Measurements from ENCODE around the gene ANKRD17. TPM values are rescaled to one million over a fixed set of nuclear protein-coding genes. Genes with fewer than 3 reads are reported as not detected.

The ANKRD17 gene
- total and polyA plus RNA-seq, 9 of the 15 experiments (the other 6 are each of a cell fraction or from before 2014, with no cell fraction given), result 25.5 to 86.9 (median 52.2) TPM

DNA sequence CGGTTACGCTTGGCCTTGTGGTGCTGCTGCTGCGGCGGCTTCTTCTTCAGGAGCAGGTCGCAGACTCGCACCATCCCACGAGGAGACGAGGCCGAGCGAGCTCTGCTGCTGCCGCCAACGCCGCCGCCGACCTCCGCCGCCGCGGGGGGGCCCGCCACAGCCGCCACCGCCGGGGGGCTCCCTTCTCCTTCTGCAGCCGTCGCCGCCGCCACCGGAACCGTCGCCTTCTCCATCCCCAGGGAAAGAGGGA lies 237 bp downstream of the ANKRD17 start:
- CTCF ChIA-PET (ENCODE audit: low intra/inter-chr PET ratio), result no interaction called here
- H4K20me1 ChIP-seq (replicated peaks; ENCODE audit: control insufficient read depth, insufficient read depth, low read length), result peaks cover 13% of the 10 kb centered on the region; the same call in 1 of the 2 replicates
- DNase-seq (ENCODE audit: extremely low read depth in 1 of 4, low spot score in 3 of 4) (no peak), ATAC-seq (peak; percentile 58), FAIRE-seq (no peak)
- in situ Hi-C loops (cut with MboI), result no loop called here
- H3K4me2 ChIP-seq (ENCODE audit: insufficient read depth, low read length), result peak overlapping the region; percentile 100; the same call in 1 of the 2 replicates
- no peaks in the 10 kb centered on the region for H3K9me3 ChIP-seq (replicated peaks; ENCODE audit: control insufficient read depth, insufficient read depth, low read depth, low read length)
- no peaks in the 10 kb centered on the region for H3K27me3 ChIP-seq (ENCODE audit: control insufficient read depth in 2 of 2, insufficient read depth in 2 of 2, low read length in 2 of 2)
- 1% methylated on average over 13 of the region's 30 CpGs for WGBS (ENCODE audit: insufficient coverage, low coverage, missing lambda C conversion rate)
- BruUV-seq (replicated peaks), result no TSS peak
- peaks cover 77% of the 10 kb centered on the region for H3K79me2 ChIP-seq (ENCODE audit: control insufficient read depth, insufficient read depth, low read length)
- H3K36me3 ChIP-seq (ENCODE audit: control insufficient read depth, insufficient read depth, low read length), result peaks cover 37% of the 10 kb centered on the region; the same call in 2 of the 3 replicates
- no peaks in the 10 kb centered on the region for H3K4me1 ChIP-seq (replicated peaks in 1 of 2; ENCODE audit: control insufficient read depth in 2 of 2, insufficient read depth in 2 of 2, low read length in 2 of 2)
- peak overlapping the region; percentile 97 for H3K4me3 ChIP-seq
- POLR2A ChIA-PET, result interaction anchor here (0.6 to 2.3 kb wide), 9 partner anchors 8 to 357 kb away, joined by 3 to 9 read pairs (median 4); partner anchors contain the start of gene COX18
- peak overlapping the region; percentile 86 for H2AFZ ChIP-seq (ENCODE audit: low read depth, low read length)
- H3K9me1 ChIP-seq (ENCODE audit: control insufficient read depth, insufficient read depth, low read length), result no peaks in the 10 kb centered on the region
- intact Hi-C loops (cut with micrococcal nuclease), result loop anchor here (2.0 to 10.0 kb wide), 7 partner anchors 36 to 934 kb away; partner anchors contain the start of gene COX18
- H3K9ac ChIP-seq (ENCODE audit: insufficient read depth in 1 of 2, low read depth in 2 of 2, low read length in 2 of 2), result peak overlapping the region; percentile 98
- peak overlapping the region; percentile 97 for H3K27ac ChIP-seq (ENCODE audit: extremely low read depth, low read depth, low read length)
- TF ChIP-seq TAL1 (IDR thresholded peaks at IDR 0.05) (no peak), SIN3B (IDR thresholded peaks at IDR 0.05; ENCODE audit: low read depth) (0 out of 2 replicates have a peak, but pooled peaks have one; percentile 31), HCFC1 (IDR thresholded peaks at IDR 0.05; ENCODE audit: low read depth, low read length) (peak; percentile 40), NFE2 (IDR thresholded peaks at IDR 0.05; ENCODE audit: low read depth) (no peak), FIP1L1 (IDR thresholded peaks at IDR 0.05; ENCODE audit: low read depth, low read length, poor library complexity, severe bottlenecking) (peak; percentile 63), CREB1 (IDR thresholded peaks at IDR 0.05) (0 out of 2 replicates have a peak, but pooled peaks have one; percentile 33), CREB1 (CRISPR knock-in tag; IDR thresholded peaks at IDR 0.05) (no peak), TRIM28 (IDR thresholded peaks at IDR 0.05) (no peak), ZNF561 (CRISPR knock-in tag; conservative IDR thresholded peaks at IDR 0.05) (no peak), ZNF551 (CRISPR knock-in tag; IDR thresholded peaks at IDR 0.05) (no peak), ZNF583 (CRISPR knock-in tag; IDR thresholded peaks at IDR 0.05) (no peak)
- TF ChIP-seq, protein P1, sequence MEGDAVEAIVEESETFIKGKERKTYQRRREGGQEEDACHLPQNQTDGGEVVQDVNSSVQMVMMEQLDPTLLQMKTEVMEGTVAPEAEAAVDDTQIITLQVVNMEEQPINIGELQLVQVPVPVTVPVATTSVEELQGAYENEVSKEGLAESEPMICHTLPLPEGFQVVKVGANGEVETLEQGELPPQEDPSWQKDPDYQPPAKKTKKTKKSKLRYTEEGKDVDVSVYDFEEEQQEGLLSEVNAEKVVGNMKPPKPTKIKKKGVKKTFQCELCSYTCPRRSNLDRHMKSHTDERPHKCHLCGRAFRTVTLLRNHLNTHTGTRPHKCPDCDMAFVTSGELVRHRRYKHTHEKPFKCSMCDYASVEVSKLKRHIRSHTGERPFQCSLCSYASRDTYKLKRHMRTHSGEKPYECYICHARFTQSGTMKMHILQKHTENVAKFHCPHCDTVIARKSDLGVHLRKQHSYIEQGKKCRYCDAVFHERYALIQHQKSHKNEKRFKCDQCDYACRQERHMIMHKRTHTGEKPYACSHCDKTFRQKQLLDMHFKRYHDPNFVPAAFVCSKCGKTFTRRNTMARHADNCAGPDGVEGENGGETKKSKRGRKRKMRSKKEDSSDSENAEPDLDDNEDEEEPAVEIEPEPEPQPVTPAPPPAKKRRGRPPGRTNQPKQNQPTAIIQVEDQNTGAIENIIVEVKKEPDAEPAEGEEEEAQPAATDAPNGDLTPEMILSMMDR (IDR thresholded peaks at IDR 0.05 in 2 of 3, conservative IDR thresholded peaks at IDR 0.05 in 1 of 3; ENCODE audit: insufficient read depth in 2 of 3, low read depth in 1 of 3, low read length in 3 of 3), result peak in 2 of 3 experiments; percentile 39 to 56; a peak in 3 of 6 replicates
- TF ChIP-seq, protein P2, sequence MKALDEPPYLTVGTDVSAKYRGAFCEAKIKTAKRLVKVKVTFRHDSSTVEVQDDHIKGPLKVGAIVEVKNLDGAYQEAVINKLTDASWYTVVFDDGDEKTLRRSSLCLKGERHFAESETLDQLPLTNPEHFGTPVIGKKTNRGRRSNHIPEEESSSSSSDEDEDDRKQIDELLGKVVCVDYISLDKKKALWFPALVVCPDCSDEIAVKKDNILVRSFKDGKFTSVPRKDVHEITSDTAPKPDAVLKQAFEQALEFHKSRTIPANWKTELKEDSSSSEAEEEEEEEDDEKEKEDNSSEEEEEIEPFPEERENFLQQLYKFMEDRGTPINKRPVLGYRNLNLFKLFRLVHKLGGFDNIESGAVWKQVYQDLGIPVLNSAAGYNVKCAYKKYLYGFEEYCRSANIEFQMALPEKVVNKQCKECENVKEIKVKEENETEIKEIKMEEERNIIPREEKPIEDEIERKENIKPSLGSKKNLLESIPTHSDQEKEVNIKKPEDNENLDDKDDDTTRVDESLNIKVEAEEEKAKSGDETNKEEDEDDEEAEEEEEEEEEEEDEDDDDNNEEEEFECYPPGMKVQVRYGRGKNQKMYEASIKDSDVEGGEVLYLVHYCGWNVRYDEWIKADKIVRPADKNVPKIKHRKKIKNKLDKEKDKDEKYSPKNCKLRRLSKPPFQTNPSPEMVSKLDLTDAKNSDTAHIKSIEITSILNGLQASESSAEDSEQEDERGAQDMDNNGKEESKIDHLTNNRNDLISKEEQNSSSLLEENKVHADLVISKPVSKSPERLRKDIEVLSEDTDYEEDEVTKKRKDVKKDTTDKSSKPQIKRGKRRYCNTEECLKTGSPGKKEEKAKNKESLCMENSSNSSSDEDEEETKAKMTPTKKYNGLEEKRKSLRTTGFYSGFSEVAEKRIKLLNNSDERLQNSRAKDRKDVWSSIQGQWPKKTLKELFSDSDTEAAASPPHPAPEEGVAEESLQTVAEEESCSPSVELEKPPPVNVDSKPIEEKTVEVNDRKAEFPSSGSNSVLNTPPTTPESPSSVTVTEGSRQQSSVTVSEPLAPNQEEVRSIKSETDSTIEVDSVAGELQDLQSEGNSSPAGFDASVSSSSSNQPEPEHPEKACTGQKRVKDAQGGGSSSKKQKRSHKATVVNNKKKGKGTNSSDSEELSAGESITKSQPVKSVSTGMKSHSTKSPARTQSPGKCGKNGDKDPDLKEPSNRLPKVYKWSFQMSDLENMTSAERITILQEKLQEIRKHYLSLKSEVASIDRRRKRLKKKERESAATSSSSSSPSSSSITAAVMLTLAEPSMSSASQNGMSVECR (CRISPR knock-in tag; IDR thresholded peaks at IDR 0.05), result 0 out of 2 replicates have a peak, but pooled peaks have one; percentile 13
- TF ChIP-seq, protein P3, sequence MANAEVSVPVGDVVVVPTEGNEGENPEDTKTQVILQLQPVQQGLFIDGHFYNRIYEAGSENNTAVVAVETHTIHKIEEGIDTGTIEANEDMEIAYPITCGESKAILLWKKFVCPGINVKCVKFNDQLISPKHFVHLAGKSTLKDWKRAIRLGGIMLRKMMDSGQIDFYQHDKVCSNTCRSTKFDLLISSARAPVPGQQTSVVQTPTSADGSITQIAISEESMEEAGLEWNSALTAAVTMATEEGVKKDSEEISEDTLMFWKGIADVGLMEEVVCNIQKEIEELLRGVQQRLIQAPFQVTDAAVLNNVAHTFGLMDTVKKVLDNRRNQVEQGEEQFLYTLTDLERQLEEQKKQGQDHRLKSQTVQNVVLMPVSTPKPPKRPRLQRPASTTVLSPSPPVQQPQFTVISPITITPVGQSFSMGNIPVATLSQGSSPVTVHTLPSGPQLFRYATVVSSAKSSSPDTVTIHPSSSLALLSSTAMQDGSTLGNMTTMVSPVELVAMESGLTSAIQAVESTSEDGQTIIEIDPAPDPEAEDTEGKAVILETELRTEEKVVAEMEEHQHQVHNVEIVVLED (CRISPR knock-in tag; IDR thresholded peaks at IDR 0.05), result peak; percentile 41; the same call in 1 of the 2 replicates
